NCI-H146 (cell line): ENCODE measurements around the gene DUXB.
A peak's percentile ranks its signal among the peaks of the same experiment; 100 is the strongest.

Experiments
- DNase-seq: peaks from one replicate; lab custom pipeline; 2025; lab: John Stamatoyannopoulos, UW

DUXB gene

DNA sequence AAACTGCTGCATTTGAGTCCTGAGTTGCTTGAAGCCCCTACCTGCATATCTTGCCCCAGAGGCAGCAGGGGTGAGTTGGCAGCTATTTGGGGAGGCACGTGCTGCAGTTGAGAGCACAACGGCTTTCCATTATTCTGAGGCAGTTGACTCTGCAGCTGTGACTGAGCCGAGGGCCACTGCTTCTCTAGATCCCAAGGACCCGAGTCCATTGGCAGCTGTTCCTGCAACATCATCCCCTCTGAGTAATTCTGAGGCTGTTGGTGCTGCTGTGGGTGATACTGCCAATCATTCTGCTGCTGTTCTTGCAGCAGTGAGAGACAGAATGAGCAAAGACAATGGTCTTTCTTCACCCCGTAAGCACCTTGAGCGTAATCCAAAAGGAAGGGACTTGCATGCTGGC lies 40.9 kb downstream of the DUXB start:
- DNase-seq, result no peak

DNA sequence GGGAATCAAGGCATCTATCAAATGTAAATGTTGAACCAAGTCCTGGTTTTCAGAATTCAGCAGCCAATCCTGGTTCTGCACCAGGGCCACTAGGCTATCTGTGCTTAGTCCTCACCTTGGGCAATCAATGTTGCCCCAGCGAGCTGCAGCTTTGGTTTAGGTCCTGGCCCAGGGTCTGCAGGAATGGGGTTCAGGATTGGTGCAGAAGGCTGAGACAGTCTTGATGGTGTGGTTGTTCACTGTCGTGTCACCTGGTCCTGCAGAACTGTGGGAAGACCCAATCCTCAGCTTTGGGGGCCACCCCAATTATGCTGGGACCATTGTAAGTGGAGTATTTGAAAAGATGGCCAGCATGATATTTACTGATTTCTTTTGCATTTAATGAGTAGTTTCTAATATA lies 43.1 kb downstream of the DUXB start:
- DNase-seq, result no peak

DNA sequence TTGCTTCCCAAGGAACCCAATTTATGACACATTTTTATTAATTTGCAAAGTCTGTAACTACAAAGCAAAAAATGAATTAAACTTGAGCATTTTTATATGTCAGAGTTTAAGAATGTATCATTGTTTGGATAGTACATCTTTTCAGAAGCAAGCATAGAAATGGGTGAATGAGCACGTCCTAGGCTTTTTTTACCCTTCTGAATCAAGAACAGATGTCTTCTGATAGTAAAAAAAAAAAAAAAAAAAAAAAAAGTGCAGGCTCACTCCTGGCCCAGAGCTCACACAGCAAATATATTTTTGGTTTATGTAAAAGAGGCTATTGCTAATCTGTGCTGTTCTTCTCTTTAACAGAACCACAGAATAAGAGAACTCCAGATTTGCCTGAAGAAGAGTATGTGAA lies 47.3 kb downstream of the DUXB start:
- no peak for DNase-seq

DNA sequence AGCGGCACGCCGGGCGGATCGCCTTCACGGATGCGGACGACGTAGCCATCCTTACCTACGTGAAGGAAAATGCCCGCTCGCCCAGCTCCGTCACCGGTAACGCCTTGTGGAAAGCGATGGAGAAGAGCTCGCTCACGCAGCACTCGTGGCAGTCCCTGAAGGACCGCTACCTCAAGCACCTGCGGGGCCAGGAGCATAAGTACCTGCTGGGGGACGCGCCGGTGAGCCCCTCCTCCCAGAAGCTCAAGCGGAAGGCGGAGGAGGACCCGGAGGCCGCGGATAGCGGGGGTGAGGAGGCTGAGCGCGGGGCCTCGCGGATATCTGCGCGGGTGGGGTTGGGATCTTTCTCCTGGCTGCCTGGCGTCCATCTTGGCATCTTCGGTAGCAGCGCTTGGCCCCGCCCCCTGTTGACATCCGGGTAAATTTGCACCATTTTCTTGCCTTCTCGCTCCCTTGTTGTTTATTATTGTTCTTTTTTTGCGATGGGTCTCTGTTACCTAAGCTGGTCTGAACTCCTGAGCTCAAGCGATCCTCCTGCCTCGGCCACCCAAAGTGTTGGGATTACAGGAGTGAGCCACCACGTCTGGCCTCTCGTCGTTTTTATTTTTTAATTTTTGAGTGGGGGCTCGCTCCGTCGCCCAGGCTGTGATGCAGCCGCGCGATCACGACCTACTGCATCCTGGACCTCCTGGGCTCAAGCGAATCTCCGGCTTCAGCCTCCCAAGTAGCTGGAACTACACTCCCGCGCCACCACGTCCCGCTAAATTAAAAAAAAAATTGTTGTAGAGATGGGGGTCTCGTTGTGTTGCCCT lies 52.8 kb downstream of the DUXB start:
- DNase-seq, result peak; percentile 70

DNA sequence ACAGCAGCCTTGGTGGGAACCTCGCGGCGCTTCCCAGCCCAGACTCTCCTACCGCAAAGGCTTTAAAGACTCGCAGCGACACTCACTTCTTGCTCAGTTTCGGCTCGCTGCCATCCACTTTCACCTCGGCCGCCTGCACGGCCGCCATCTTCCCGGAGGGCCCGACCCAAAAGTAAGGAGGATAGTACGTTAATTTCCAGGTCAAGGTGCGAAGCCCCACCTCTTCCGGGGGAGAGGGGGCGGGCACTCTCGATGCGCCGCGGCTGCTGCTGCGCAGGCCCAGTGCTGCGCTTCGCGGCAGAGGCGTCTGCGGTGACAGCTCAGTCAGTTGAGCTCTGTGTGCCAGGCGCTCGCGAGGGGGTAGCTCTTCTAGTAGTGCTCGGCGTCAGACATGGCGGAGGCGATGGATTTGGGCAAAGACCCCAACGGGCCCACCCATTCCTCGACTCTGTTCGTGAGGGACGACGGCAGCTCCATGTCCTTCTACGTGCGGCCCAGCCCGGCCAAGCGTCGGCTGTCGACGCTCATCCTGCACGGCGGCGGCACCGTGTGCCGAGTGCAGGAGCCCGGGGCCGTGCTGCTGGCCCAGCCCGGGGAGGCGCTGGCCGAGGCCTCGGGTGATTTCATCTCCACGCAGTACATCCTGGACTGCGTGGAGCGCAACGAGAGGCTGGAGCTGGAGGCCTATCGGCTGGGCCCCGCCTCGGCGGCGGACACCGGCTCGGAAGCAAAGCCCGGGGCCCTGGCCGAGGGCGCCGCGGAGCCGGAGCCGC lies 53.6 kb downstream of the DUXB start, which contains the start of the genes KARS1 and TERF2IP:
Gene KARS1 (minus strand): TSS at position 174 of the 773 bp plus-strand sequence. CDS start 26 bp downstream, at position 148.
Gene TERF2IP (plus strand): TSS at position 282 of the 773 bp plus-strand sequence. CDS start 110 bp downstream, at position 392.
- peak; percentile 87 for DNase-seq

DNA sequence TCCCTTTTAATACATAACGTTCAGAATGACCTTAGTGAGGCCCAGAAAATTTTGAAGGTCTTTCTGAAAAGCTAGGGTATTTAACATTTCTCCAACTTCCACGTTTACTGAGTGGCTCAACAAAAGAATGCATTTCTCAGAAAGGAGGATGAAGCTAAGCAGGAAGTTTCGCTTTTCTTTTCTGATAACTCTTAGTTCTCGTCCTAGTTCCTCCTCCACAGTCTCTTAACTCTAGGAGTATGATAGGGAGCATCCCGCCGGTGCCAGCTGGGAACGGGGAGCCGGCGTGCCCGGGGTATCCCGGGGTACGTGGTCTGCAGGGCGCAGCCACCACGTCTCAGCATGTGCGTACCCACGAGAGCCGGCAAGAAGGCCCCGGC lies 54.2 kb downstream of the DUXB start:
- DNase-seq, result no peak

DNA sequence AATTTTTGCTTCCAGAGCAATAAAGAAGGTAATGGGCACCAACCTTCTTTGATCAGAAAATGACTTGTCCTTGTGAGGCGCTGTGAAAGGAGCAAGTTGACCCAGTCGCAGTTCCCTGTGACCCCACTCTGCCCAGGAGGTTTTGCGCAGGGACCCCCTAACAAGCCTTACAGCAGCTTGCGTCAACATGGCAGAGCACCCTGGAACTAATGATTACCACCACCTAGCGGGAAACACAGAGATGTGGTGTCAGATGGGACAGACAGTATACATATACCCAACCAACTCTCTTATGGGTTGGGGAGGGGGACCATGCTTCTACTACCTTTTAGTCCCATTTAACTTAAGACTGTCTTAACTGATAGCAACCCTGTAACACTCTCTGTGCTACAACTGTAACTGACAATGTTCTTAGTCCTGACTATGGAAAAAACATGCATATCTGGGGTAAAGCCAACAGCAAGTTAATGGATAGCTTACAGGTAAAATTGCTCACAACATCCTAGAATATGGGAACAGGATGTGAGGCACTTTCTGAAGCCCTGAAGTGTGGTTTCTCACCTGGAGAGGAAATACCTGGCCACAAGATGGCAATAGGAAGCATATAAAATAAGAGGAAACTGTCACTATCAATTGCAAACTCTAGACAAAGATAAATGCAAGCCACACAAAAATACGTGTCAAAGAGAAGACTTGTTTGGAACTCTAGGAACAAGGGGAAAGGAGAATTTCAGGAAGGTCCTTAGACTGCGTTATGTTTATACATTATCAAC lies 56.8 kb downstream of the DUXB start:
- DNase-seq, result no peak
